Measurements from ENCODE around the gene VSIG10L.

VSIG10L gene

GRCh38 chr19:51364200-51365106 is 22.5 kb upstream of the VSIG10L start:
- no peak overlapping the region for H3K27ac ChIP-seq (ENCODE audit: low read depth, low read length)

GRCh38 chr19:51361239-51361638 is 19.3 kb upstream of the VSIG10L start:
- no peaks in the 10 kb centered on the region for H3K9me3 ChIP-seq (ENCODE audit: control insufficient read depth, insufficient read depth, low read depth, low read length)
- no peak overlapping the region for H3K27ac ChIP-seq (ENCODE audit: low read depth, low read length)
- H3K27me3 ChIP-seq (ENCODE audit: control insufficient read depth, insufficient read depth, low read length): no peaks in the 10 kb centered on the region
- no peak overlapping the region for H3K4me3 ChIP-seq (ENCODE audit: low read depth, low read length)
- peaks cover 25% of the 10 kb centered on the region for H3K4me1 ChIP-seq (ENCODE audit: control insufficient read depth, insufficient read depth, low read length)
- no peaks in the 10 kb centered on the region for H3K36me3 ChIP-seq (ENCODE audit: control insufficient read depth, insufficient read depth, low read length)
- H3K9ac ChIP-seq (ENCODE audit: low read length): no peak overlapping the region

More at GRCh38 chr19:51364200-51365106, 22.5 kb upstream of the VSIG10L start:
- no peak overlapping the region for H3K9ac ChIP-seq (ENCODE audit: low read length)
- no peaks in the 10 kb centered on the region for H3K27me3 ChIP-seq (ENCODE audit: control insufficient read depth, insufficient read depth, low read length)
- H3K4me1 ChIP-seq (ENCODE audit: control insufficient read depth, insufficient read depth, low read length): peaks cover 32% of the 10 kb centered on the region
- no peaks in the 10 kb centered on the region for H3K36me3 ChIP-seq (ENCODE audit: control insufficient read depth, insufficient read depth, low read length)
- H3K9me3 ChIP-seq (ENCODE audit: control insufficient read depth, insufficient read depth, low read depth, low read length): no peaks in the 10 kb centered on the region
- no peak overlapping the region for H3K4me3 ChIP-seq (ENCODE audit: low read depth, low read length)

- no peak overlapping the region for H3K27ac ChIP-seq (ENCODE audit: low read depth, low read length)
- no peaks in the 10 kb centered on the region for H3K9me3 ChIP-seq (ENCODE audit: control insufficient read depth, insufficient read depth, low read depth, low read length)
- H3K27me3 ChIP-seq (ENCODE audit: control insufficient read depth, insufficient read depth, low read length): no peaks in the 10 kb centered on the region
- H3K9ac ChIP-seq (ENCODE audit: low read length): no peak overlapping the region
- H3K4me3 ChIP-seq (ENCODE audit: low read depth, low read length): no peak overlapping the region
- H3K4me1 ChIP-seq (ENCODE audit: control insufficient read depth, insufficient read depth, low read length): peaks cover 20% of the 10 kb centered on the region
- H3K36me3 ChIP-seq (ENCODE audit: control insufficient read depth, insufficient read depth, low read length): no peaks in the 10 kb centered on the region
These were observed 17.4 kb upstream of the VSIG10L start for GRCh38 chr19:51359294-51359693.

- H3K9ac ChIP-seq (ENCODE audit: low read length): no peak overlapping the region
- H3K4me1 ChIP-seq (ENCODE audit: control insufficient read depth, insufficient read depth, low read length): peaks cover 16% of the 10 kb centered on the region
- no peak overlapping the region for H3K27ac ChIP-seq (ENCODE audit: low read depth, low read length)
- no peaks in the 10 kb centered on the region for H3K9me3 ChIP-seq (ENCODE audit: control insufficient read depth, insufficient read depth, low read depth, low read length)
- no peaks in the 10 kb centered on the region for H3K27me3 ChIP-seq (ENCODE audit: control insufficient read depth, insufficient read depth, low read length)
- no peaks in the 10 kb centered on the region for H3K36me3 ChIP-seq (ENCODE audit: control insufficient read depth, insufficient read depth, low read length)
- no peak overlapping the region for H3K4me3 ChIP-seq (ENCODE audit: low read depth, low read length)
These were observed 16.0 kb upstream of the VSIG10L start for GRCh38 chr19:51357952-51358351.

- no peak overlapping the region for H3K4me3 ChIP-seq (ENCODE audit: low read depth, low read length)
- H3K9ac ChIP-seq (ENCODE audit: low read length): no peak overlapping the region
- H3K27me3 ChIP-seq (ENCODE audit: control insufficient read depth, insufficient read depth, low read length): no peaks in the 10 kb centered on the region
- peaks cover 5% of the 10 kb centered on the region; the same call in 1 of the 2 replicates for H3K36me3 ChIP-seq (ENCODE audit: control insufficient read depth, insufficient read depth, low read length)
- no peaks in the 10 kb centered on the region for H3K9me3 ChIP-seq (ENCODE audit: control insufficient read depth, insufficient read depth, low read depth, low read length)
- H3K4me1 ChIP-seq (ENCODE audit: control insufficient read depth, insufficient read depth, low read length): peaks cover 11% of the 10 kb centered on the region
- no peak overlapping the region for H3K27ac ChIP-seq (ENCODE audit: low read depth, low read length)
These were observed 14.3 kb upstream of the VSIG10L start for GRCh38 chr19:51356159-51356801.

GRCh38 chr19:51354742-51355148 is 12.8 kb upstream of the VSIG10L start:
- H3K9me3 ChIP-seq (ENCODE audit: control insufficient read depth, insufficient read depth, low read depth, low read length): no peaks in the 10 kb centered on the region
- peak overlapping the region; percentile 25 for H3K9ac ChIP-seq (ENCODE audit: low read length)
- H3K36me3 ChIP-seq (ENCODE audit: control insufficient read depth, insufficient read depth, low read length): peaks cover 12% of the 10 kb centered on the region
- H3K4me3 ChIP-seq (ENCODE audit: low read depth, low read length): no peak overlapping the region
- H3K4me1 ChIP-seq (ENCODE audit: control insufficient read depth, insufficient read depth, low read length): peaks cover 11% of the 10 kb centered on the region
- H3K27me3 ChIP-seq (ENCODE audit: control insufficient read depth, insufficient read depth, low read length): no peaks in the 10 kb centered on the region
- no peak overlapping the region for H3K27ac ChIP-seq (ENCODE audit: low read depth, low read length)

- no peaks in the 10 kb centered on the region for H3K9me3 ChIP-seq (ENCODE audit: control insufficient read depth, insufficient read depth, low read depth, low read length)
- H3K4me1 ChIP-seq (ENCODE audit: control insufficient read depth, insufficient read depth, low read length): peaks cover 11% of the 10 kb centered on the region
- H3K27me3 ChIP-seq (ENCODE audit: control insufficient read depth, insufficient read depth, low read length): no peaks in the 10 kb centered on the region
- peak overlapping the region; percentile 25 for H3K9ac ChIP-seq (ENCODE audit: low read length)
- H3K27ac ChIP-seq (ENCODE audit: low read depth, low read length): no peak overlapping the region
- peaks cover 12% of the 10 kb centered on the region for H3K36me3 ChIP-seq (ENCODE audit: control insufficient read depth, insufficient read depth, low read length)
- peak overlapping the region; percentile 11; the same call in 1 of the 2 replicates for H3K4me3 ChIP-seq (ENCODE audit: low read depth, low read length)
These were observed 12.3 kb upstream of the VSIG10L start for GRCh38 chr19:51354103-51354741.

GRCh38 chr19:51352783-51353360 is 10.9 kb upstream of the VSIG10L start:
- Histone ChIP-seq H3K27ac (ENCODE audit: low read depth, low read length) (no peak overlapping the region), H3K9me3 (ENCODE audit: control insufficient read depth, insufficient read depth, low read depth, low read length) (no peaks in the 10 kb centered on the region)

GRCh38 chr19:51351266-51351990 is 9.5 kb upstream of the VSIG10L start:
- no peaks in the 10 kb centered on the region for H3K27me3 ChIP-seq (ENCODE audit: control insufficient read depth, insufficient read depth, low read length)
- no peak overlapping the region for H3K9ac ChIP-seq (ENCODE audit: low read length)
- no peak overlapping the region for H3K27ac ChIP-seq (ENCODE audit: low read depth, low read length)
- H3K4me1 ChIP-seq (ENCODE audit: control insufficient read depth, insufficient read depth, low read length): peaks cover 11% of the 10 kb centered on the region
- H3K9me3 ChIP-seq (ENCODE audit: control insufficient read depth, insufficient read depth, low read depth, low read length): no peaks in the 10 kb centered on the region
- H3K4me3 ChIP-seq (ENCODE audit: low read depth, low read length): no peak overlapping the region
- peaks cover 12% of the 10 kb centered on the region for H3K36me3 ChIP-seq (ENCODE audit: control insufficient read depth, insufficient read depth, low read length)

More at GRCh38 chr19:51352783-51353360, 10.9 kb upstream of the VSIG10L start:
- Histone ChIP-seq H3K27me3 (ENCODE audit: control insufficient read depth, insufficient read depth, low read length) (no peaks in the 10 kb centered on the region), H3K36me3 (ENCODE audit: control insufficient read depth, insufficient read depth, low read length) (peaks cover 12% of the 10 kb centered on the region), H3K4me1 (ENCODE audit: control insufficient read depth, insufficient read depth, low read length) (peaks cover 11% of the 10 kb centered on the region), H3K9ac (ENCODE audit: low read length) (no peak overlapping the region), H3K4me3 (ENCODE audit: low read depth, low read length) (no peak overlapping the region)

- no peak overlapping the region for H3K4me3 ChIP-seq (ENCODE audit: low read depth, low read length)
- H3K36me3 ChIP-seq (ENCODE audit: control insufficient read depth, insufficient read depth, low read length): peaks cover 20% of the 10 kb centered on the region
- H3K27me3 ChIP-seq (ENCODE audit: control insufficient read depth, insufficient read depth, low read length): no peaks in the 10 kb centered on the region
- no peak overlapping the region for H3K9ac ChIP-seq (ENCODE audit: low read length)
- H3K4me1 ChIP-seq (ENCODE audit: control insufficient read depth, insufficient read depth, low read length): peaks cover 8% of the 10 kb centered on the region
- H3K9me3 ChIP-seq (ENCODE audit: control insufficient read depth, insufficient read depth, low read depth, low read length): no peaks in the 10 kb centered on the region
- H3K27ac ChIP-seq (ENCODE audit: low read depth, low read length): no peak overlapping the region
These were observed 5.4 kb upstream of the VSIG10L start for GRCh38 chr19:51347209-51347928.

All from HUES6 (cell line).